DMS79 (cell line): ENCODE results near the gene TRIM34.
"Not testable (repeated sequence)": the region's sequence is repeated elsewhere in the genome, so short reads cannot be mapped to it uniquely, and the experiment has no call there.

ENCODE experiments used
- DNase-seq: peaks from one replicate; lab custom pipeline; 2025; lab: John Stamatoyannopoulos, UW

The TRIM34 gene, protein sequence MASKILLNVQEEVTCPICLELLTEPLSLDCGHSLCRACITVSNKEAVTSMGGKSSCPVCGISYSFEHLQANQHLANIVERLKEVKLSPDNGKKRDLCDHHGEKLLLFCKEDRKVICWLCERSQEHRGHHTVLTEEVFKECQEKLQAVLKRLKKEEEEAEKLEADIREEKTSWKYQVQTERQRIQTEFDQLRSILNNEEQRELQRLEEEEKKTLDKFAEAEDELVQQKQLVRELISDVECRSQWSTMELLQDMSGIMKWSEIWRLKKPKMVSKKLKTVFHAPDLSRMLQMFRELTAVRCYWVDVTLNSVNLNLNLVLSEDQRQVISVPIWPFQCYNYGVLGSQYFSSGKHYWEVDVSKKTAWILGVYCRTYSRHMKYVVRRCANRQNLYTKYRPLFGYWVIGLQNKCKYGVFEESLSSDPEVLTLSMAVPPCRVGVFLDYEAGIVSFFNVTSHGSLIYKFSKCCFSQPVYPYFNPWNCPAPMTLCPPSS

DNA sequence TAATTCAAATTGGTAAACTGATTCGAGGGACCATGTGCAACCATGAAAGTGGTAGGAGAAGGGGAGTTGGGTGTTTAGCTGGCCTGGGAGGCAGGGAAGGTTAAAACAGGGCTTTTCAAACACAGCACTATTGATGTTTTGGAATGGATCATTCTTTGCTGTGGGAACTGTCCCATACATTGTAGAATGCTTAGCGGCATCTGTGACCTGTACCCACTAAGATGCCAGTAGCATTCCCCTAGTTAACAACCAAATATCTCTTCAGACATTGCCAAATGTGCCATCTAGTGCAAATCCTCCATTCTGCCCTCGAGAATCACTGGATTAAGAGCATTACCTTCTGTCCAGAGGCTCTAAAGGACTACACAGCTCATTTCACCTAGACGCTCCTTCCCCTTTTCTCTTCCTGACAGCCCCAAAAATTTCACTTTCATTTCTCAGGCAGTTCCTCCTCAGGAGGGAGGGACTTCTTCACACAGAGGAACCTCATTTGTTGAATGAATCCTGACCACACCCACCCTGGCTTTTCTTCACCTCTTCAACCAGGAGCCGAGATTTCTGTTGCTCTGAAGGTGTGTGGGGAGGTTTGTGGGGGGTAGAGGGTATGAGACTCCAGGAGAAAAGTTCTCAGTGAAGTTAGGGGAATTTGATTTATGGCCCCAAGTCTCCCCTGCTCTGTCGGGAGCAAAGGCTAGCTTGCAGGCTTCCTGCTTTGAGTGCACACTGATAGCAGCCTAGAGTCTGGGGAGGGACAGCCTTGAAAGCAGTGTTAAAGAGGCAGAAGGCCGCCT, at the start of gene TRIM34:
Gene TRIM34, plus strand, starts transcription at position 513 of the 791 bp plus-strand sequence. CDS start 7,331 bp downstream, outside the sequence.
- DNase-seq: no peak

GRCh38 chr11:5575152-5575551, 49.6 kb upstream of the TRIM34 start:
- DNase-seq: no peak

- DNase-seq: no peak
Observed at GRCh38 chr11:5577101-5577500, 47.7 kb upstream of the TRIM34 start.

DNA sequence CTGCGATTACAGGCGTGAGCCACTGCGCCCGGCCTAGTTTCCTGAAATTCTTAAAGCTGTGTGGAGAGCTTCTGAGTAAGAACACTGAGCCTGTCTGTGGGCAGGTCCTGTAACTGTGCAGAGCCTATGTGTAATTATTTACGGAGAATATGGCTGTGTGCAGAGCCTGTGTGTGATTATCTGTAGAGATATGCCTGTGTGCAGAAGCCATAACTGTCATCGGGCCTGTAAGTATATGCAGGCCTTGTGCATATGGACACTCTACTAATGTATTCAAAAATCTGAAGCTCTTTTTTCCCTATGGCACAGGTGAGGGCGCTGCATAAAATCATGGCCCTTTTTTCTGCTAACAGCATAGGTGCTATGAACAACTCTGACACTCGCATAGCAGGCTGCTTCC, 44.2 kb upstream of the TRIM34 start, which contains the start of gene OR52B6:
Gene OR52B6, plus strand, starts transcription at position 301 of the 400 bp plus-strand sequence. Its CDS starts 0 bp downstream, at position 301.
- no peak for DNase-seq

- DNase-seq: no peak
Observed at GRCh38 chr11:5581014-5581413, 43.8 kb upstream of the TRIM34 start.

DNA sequence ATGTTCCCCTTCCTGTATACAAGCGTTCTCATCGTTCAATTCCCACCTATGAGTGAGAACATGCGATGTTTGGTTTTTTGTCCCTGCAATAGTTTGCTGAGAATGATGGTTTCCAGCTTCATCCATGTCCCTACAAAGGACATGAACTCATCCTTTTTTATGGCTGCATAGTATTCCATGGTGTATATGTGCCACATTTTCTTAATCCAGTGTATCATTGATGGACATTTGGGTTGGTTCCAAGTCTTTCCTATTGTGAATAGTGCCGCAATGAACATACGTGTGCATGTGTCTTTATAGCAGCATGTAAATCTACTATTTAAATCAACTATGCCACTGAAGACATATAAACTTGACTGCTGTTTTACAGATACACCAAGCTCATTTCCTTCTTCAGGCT, 40.3 kb upstream of the TRIM34 start:
- not testable (repeated sequence) for DNase-seq

DNA sequence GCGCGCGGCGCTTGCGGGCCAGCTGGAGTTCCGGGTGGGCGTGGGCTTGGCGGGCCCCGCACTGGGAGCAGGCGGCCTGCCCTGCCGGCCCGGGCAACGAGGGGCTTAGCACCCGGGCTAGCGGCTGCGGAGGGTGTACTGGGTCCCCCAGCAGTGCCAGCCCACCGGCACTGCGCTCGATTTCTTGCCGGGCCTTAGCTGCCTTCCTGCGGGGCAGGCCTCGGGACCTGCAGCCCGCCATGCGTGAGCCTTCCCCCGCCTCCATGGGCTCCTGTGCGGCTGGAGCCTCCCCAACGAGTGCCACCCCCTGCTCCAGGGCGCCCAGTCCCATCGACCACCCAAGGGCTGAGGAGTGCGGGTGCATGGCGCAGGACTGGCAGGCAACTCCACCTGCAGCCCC, 34.9 kb upstream of the TRIM34 start:
- DNase-seq: not testable (repeated sequence)

- no peak for DNase-seq
Observed at GRCh38 chr11:5591613-5592012, 33.2 kb upstream of the TRIM34 start.

DNA sequence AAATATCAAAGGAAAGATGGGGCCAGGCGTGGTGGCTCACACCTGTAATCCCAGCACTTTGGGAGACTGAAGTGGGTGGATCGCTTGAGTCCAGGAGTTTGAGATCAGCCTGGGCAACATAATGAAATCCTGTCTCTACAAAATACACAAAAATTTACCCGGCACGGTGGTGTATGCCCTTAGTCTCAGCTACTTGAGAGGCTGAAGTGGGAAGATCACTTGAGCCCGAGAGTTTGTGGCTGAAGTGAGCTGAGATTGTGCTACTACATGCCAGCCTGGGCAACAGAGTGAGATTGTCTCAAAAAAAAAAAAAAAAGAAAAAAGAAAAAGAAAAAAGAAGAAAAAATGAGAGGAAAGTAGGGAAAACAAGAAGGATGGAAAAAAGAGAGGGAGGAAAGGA, 32.2 kb upstream of the TRIM34 start:
- no peak for DNase-seq

DNA sequence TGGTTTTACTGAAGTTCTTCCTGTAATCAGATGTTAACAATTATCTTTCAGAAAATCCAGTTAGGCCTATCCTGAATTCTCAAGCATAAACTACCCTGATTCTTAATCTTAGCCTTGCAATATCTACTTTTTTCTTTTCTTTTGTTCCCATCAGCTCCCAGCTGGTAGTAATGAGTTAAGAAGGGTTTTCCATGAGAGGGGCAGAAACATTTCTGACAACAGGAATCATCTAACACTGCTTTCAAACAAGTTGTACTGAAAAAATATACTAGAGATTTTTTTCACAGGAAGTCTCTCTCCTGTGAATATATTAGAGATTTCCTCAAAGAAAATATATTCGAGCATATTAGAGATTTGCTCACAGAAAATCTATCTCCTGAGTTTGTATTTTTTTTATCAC, 31.7 kb upstream of the TRIM34 start:
- no peak for DNase-seq

GRCh38 chr11:5596607-5597201, 28.1 kb upstream of the TRIM34 start, which contains the start of gene TRIM6:
TSS of gene TRIM6 (plus strand) at chr11:5596637. CDS start at chr11:5596898, 261 bp downstream.
- no peak for DNase-seq

GRCh38 chr11:5597953-5598352, 26.8 kb upstream of the TRIM34 start:
- no peak for DNase-seq

GRCh38 chr11:5600374-5600851, 24.4 kb upstream of the TRIM34 start:
- no peak for DNase-seq

DNA sequence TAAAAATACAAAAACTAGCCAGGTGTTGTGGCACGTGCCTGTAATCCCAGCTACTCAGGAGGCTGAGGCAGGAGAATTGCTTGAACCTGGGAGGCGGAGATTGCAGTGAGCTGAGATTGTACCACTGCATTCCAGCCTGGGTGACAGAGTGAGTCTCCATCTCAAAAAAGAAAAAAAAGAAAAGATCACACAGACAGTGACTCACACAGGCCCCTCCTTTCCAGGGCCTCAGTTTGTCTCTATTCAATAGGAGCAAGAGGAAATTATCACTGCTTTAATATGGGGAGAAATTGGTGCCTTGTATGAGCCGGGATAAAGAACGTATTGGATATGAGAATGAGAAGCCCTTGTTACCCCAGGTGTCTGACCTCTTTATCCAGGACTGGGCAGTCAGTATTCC, 22.0 kb upstream of the TRIM34 start:
- DNase-seq: not testable (repeated sequence)

GRCh38 chr11:5603326-5603725, 21.5 kb upstream of the TRIM34 start:
- DNase-seq: no peak

GRCh38 chr11:5604896-5605295, 19.9 kb upstream of the TRIM34 start:
- no peak for DNase-seq

GRCh38 chr11:5605849-5606248, 19.0 kb upstream of the TRIM34 start:
- no peak for DNase-seq

- no peak for DNase-seq
Observed at GRCh38 chr11:5608808-5609207, 16.0 kb upstream of the TRIM34 start.

DNA sequence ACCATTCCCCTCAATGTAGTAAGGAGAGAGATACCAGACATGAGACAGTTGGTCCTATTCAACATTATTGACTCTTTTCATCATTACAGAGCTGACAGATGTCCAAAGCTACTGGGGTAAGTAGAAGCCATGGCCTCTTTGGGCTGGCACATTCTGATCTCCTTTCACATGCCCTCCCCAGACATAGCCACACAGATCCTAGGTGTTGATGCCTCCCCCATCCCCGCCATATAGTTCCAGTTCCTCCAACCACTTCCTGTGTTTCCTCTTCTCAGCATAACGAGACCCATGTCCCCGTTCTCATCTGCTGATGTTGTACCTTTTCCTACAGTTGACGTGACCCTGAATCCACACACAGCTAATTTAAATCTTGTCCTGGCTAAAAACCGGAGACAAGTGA, 14.4 kb upstream of the TRIM34 start:
- DNase-seq: no peak

DNA sequence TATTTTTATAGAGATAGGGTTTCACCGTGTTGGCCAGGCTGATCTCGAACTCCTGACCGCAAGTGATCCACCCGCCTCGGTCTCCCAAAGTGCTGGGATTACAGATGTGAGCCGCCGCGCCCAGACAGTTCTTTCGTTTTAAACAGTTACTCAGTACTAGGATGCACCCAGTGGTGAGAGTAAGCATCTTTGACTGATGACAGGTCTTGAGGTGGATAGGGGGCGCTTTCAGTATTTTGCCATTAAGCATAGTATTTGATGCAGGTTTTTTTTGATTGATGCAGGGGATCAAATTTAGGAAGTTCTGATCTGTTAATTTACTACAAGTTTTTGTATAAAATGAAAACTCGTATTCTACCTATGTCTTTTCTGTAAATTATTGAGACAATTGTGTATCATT, 13.2 kb upstream of the TRIM34 start:
- no peak for DNase-seq

GRCh38 chr11:5618807-5619206, 6.0 kb upstream of the TRIM34 start:
- no peak for DNase-seq
